ENCODE data around the gene KSR1. TPM values are rescaled to one million over a fixed set of nuclear protein-coding genes. Genes with fewer than 3 reads are reported as not detected.

KSR1 gene
- total RNA-seq, 4 donors from 2014 or later: 10.4 to 17.7 (median 13.2) TPM

Other genes starting within 250 kb of the KSR1 start
- gene WSB1, start 162.3 kb upstream of the KSR1 start, total RNA-seq: 10 to 100 TPM; 15.8 to 48.1 (median 20.4) TPM
- gene LGALS9, start 174.7 kb downstream of the KSR1 start, total RNA-seq: 10 to 100 TPM in 1 of 4 donors, 1 to 10 TPM in 3; 2.4 to 20.3 (median 6.1) TPM

Data from gastrocnemius medialis (tissue), 4 donors.